ENCODE results near the gene LARGE2.

Gene LARGE2

GRCh38 chr11:45930031-45930794 lies 7.8 kb downstream of the LARGE2 start:
- DNase-seq (ENCODE audit: low spot score) = no peak

- no peak for DNase-seq (ENCODE audit: low spot score)
Observed at GRCh38 chr11:45930951-45931570, 8.6 kb downstream of the LARGE2 start.

- DNase-seq (ENCODE audit: low spot score) = no peak
Observed at GRCh38 chr11:45931739-45932138, 9.3 kb downstream of the LARGE2 start.

- no peak for DNase-seq (ENCODE audit: low spot score)
Observed at GRCh38 chr11:45932217-45932616, 9.8 kb downstream of the LARGE2 start.

- DNase-seq (ENCODE audit: low spot score) = no peak
Observed at GRCh38 chr11:45933131-45933831, 10.8 kb downstream of the LARGE2 start.

GRCh38 chr11:45933846-45934579 lies 11.6 kb downstream of the LARGE2 start:
- DNase-seq (ENCODE audit: low spot score) = no peak

GRCh38 chr11:45934580-45935318 lies 12.3 kb downstream of the LARGE2 start:
- no peak for DNase-seq (ENCODE audit: low spot score)

GRCh38 chr11:45935349-45936064 lies 13.1 kb downstream of the LARGE2 start:
- DNase-seq (ENCODE audit: low spot score) = no peak

- no peak for DNase-seq (ENCODE audit: low spot score)
Observed at GRCh38 chr11:45936511-45937054, 14.1 kb downstream of the LARGE2 start.

GRCh38 chr11:45937916-45938315 lies 15.5 kb downstream of the LARGE2 start:
- DNase-seq (ENCODE audit: low spot score) = no peak

- DNase-seq (ENCODE audit: low spot score) = no peak
Observed at GRCh38 chr11:45939836-45940235, 17.4 kb downstream of the LARGE2 start.

GRCh38 chr11:45941285-45941684 lies 18.8 kb downstream of the LARGE2 start:
- no peak for DNase-seq (ENCODE audit: low spot score)

- DNase-seq (ENCODE audit: low spot score) = no peak
Observed at GRCh38 chr11:45942381-45942780, 19.9 kb downstream of the LARGE2 start.

GRCh38 chr11:45945397-45945999 lies 23.0 kb downstream of the LARGE2 start:
- DNase-seq (ENCODE audit: low spot score) = no peak

- DNase-seq (ENCODE audit: low spot score) = no peak
Observed at GRCh38 chr11:45947885-45948284, 25.4 kb downstream of the LARGE2 start.

- DNase-seq (ENCODE audit: low spot score) = no peak
Observed at GRCh38 chr11:45948356-45948755, 25.9 kb downstream of the LARGE2 start.

GRCh38 chr11:45949992-45950407 lies 27.5 kb downstream of the LARGE2 start:
- DNase-seq (ENCODE audit: low spot score) = no peak

- peak; percentile 25 for DNase-seq (ENCODE audit: low spot score)
Observed at GRCh38 chr11:45959851-45960250, 37.4 kb downstream of the LARGE2 start.

GRCh38 chr11:45960387-45961095 lies 38.1 kb downstream of the LARGE2 start:
- peak; percentile 5 for DNase-seq (ENCODE audit: low spot score)
